H1 (cell line): ENCODE measurements around the gene CAMTA1. TPM values are rescaled to one million over a fixed set of nuclear protein-coding genes. Genes with fewer than 3 reads are reported as not detected.

Experiments used
- CBX8 ChIP-seq: fragments of 300-800, 300-1000 bp; sonication (generic); IDR thresholded peaks from 2 replicates; pipeline ENCODE4 v1.7.1; 2016; ENCODE audit warnings: low read depth, low read length, borderline replicate concordance
- GTF2F1 ChIP-seq: IDR thresholded peaks from 2 replicates; pipeline ENCODE4 v1.6.1; 2012; ENCODE audit warnings: low read depth, low read length, improper control_type of control experiment, borderline replicate concordance
- KDM1A ChIP-seq: fragments of 200-600, 300-600 bp; sonication (generic); IDR thresholded peaks from 2 replicates; pipeline ENCODE4 v1.7.1; 2016; ENCODE audit warnings: mild to moderate bottlenecking, low read length, borderline replicate concordance
- KDM5A ChIP-seq: fragments of 200-600 bp; IDR thresholded peaks from 2 replicates; pipeline ENCODE4 v1.7.1; 2012; ENCODE audit warnings: mild to moderate bottlenecking, low read length, inconsistent platforms, mixed read lengths
- POU5F1 ChIP-seq: IDR thresholded peaks from 2 replicates; pipeline ENCODE4 v1.6.1; 2011; ENCODE audit warnings: low read depth, mild to moderate bottlenecking, low read length, moderate library complexity
- SIRT6 ChIP-seq: IDR thresholded peaks from one replicate; pipeline ENCODE4 v1.7.1; 2012; ENCODE audit warnings: low read length, inconsistent platforms
- polyA plus RNA-seq, 7 experiments: library from polyadenylated mRNA; depleted of rRNA in 3 of 7; stranded (reverse) in 5 of 7; unstranded in 2 of 7; fragments of >200 nt in 5 of 7; fragments of 200-250 nt in 2 of 7; gene quantifications; 1 replicate in 5 of 7; 2 replicates in 1 of 7; 4 replicates in 1 of 7; pipeline versions ENCODE4 v1.2.1 to v1.2.3, GENCODE V29; 2011 to 2013; ENCODE audit warnings: missing spikeins in 2 of 7, mixed read lengths in 2 of 7
- total RNA-seq: library from RNA; stranded (reverse); fragmentation: NEBNext Ultra II Directional; extraction: Animal tissue kit (Norgen Biotek cat#: 25700); gene quantifications from 2 replicates; pipeline ENCODE4 v1.2.1, GENCODE V29; 2021

CAMTA1 gene
- total and polyA plus RNA-seq, 2 of the 8 experiments (the other 6 are each of a cell fraction or from before 2014, with no cell fraction given) = 65.0 to 119 TPM

DNA sequence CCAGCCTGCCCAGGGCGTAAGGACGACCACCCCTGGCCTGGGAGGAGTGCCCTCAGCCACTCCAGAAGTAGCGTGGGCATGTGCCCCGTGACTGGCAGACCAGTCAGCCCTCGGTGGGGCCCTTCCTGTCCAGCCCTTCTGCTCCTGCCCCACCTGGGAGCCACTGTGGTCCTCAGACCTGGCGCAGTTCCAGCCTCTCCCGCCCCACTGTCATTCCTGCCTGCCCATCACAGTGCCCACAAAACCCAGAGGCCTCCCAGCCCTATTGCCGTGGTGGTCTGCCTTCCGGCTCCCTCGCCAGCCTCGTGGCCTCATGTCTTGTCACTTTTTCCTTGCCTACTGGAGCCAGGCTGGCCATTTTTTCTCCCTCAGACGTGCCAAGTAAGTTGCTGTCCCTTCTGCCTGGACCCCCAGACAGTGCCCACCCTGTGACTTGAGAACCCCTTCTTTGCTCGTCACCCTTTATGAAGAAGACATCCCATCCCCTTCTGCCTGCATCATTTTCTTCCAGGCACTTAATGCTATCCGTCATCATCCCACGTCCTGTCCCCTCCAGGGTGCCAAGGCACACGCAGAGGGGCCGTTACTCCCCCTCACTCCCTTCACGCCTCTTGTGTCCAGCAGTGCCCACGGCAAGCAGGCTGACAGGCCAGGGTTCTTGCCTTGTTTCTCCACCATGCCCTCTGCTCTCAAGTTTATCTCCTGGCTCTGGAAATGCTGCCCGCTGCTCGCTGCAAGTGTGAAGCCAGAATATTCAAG lies 122.6 kb downstream of the CAMTA1 start (continued):
- TF ChIP-seq POU5F1 (no peak), CBX8 (no peak), KDM5A (no peak), GTF2F1 (no peak), KDM1A (no peak), SIRT6 (no peak)
